ENCODE measurements around the gene OSBPL5. TPM values are rescaled to one million over a fixed set of nuclear protein-coding genes. Genes with fewer than 3 reads are reported as not detected.
A peak's percentile ranks its signal among the peaks of the same experiment; 100 is the strongest.

The OSBPL5 gene
- polyA plus RNA-seq, 2 of the 4 experiments (the other 2 are of a cell fraction), result 1.6 to 4.6 TPM

DNA sequence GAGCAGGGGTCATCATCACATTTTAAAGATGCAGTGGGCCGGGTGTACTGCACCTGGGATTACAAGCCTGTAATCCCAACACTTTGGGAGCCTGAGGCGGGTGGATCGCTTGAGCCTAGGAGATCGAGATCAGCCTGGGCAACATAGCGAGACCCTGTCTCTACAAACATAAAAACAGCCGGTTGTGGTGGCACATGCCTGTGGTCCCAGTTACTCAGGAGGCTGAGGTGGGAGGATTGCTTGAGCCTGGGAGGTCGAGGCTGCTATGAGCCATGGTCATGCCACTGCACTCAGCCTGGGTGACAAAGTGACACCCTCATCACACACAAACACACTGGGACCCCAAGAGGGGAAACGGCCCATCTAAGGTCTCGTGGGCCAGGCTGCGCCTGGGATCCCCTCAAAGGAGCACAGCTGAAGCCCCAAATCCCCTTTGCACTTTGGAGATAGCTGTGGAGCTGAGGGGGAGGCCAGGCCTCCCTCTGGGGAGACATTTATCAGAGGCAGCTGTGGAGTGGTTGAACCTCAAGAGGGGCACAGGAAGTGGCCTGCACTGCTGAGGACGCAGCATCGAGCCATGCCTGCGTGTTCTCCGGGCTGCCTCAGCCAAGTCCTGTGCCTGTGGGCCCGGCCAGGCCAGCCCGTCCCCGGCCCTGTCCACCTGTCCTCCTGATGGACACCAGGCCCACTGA, 27.5 kb downstream of the OSBPL5 start:
- Histone ChIP-seq H3K4me1 (no peaks in the 10 kb centered on the region), H3K9me3 (no peaks in the 10 kb centered on the region), H3K4me3 (no peak overlapping the region), H3K4me2 (no peak overlapping the region), H3K27ac (no peak overlapping the region)
- 90% methylated on average over 9 of the region's 17 CpGs for WGBS (ENCODE audit: missing lambda C conversion rate)
- TF ChIP-seq GATA3 (IDR thresholded peaks at IDR 0.05; ENCODE audit: borderline replicate concordance) (no peak), PHF8 (IDR thresholded peaks at IDR 0.05; ENCODE audit: borderline replicate concordance, low read depth) (no peak), TP53 (CRISPR knock-in tag; IDR thresholded peaks at IDR 0.05) (no peak), HOXB13 (CRISPR knock-in tag; IDR thresholded peaks at IDR 0.05; ENCODE audit: low read depth) (no peak), ESRRA (IDR thresholded peaks at IDR 0.05; ENCODE audit: borderline replicate concordance, low read length) (no peak), SREBF2 (IDR thresholded peaks at IDR 0.05) (no peak), BHLHE40 (IDR thresholded peaks at IDR 0.05; ENCODE audit: low read depth, low read length) (no peak), EHF (CRISPR knock-in tag; IDR thresholded peaks at IDR 0.05) (no peak), KDM1A (IDR thresholded peaks at IDR 0.05; ENCODE audit: low read depth) (no peak), FOXS1 (CRISPR knock-in tag; IDR thresholded peaks at IDR 0.05) (no peak), RAD21 (conservative IDR thresholded peaks at IDR 0.05 in 1 of 2, IDR thresholded peaks at IDR 0.05 in 1 of 2) (no peak), NPAS2 (CRISPR knock-in tag; IDR thresholded peaks at IDR 0.05; ENCODE audit: borderline replicate concordance) (no peak), CHD4 (IDR thresholded peaks at IDR 0.05; ENCODE audit: borderline replicate concordance) (no peak), NR3C1 (IDR thresholded peaks at IDR 0.05) (no peak)
- TF ChIP-seq, protein P1, sequence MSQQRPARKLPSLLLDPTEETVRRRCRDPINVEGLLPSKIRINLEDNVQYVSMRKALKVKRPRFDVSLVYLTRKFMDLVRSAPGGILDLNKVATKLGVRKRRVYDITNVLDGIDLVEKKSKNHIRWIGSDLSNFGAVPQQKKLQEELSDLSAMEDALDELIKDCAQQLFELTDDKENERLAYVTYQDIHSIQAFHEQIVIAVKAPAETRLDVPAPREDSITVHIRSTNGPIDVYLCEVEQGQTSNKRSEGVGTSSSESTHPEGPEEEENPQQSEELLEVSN (IDR thresholded peaks at IDR 0.05; ENCODE audit: borderline replicate concordance, low read depth), result no peak
- TF ChIP-seq, protein P2, sequence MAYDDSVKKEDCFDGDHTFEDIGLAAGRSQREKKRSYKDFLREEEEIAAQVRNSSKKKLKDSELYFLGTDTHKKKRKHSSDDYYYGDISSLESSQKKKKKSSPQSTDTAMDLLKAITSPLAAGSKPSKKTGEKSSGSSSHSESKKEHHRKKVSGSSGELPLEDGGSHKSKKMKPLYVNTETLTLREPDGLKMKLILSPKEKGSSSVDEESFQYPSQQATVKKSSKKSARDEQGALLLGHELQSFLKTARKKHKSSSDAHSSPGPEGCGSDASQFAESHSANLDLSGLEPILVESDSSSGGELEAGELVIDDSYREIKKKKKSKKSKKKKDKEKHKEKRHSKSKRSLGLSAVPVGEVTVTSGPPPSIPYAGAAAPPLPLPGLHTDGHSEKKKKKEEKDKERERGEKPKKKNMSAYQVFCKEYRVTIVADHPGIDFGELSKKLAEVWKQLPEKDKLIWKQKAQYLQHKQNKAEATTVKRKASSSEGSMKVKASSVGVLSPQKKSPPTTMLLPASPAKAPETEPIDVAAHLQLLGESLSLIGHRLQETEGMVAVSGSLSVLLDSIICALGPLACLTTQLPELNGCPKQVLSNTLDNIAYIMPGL (CRISPR knock-in tag; IDR thresholded peaks at IDR 0.05; ENCODE audit: borderline replicate concordance), result no peak
- ATAC-seq, result no peak
- ChIA-PET CTCF (interaction anchor here (1.0 to 1.6 kb wide), 3 partner anchors 20 to 606 kb away, joined by 3 to 5 read pairs (median 3); no protein-coding TSS in a partner anchor), POLR2A (no interaction called here)
- FAIRE-seq, result no peak
- no peak for DNase-seq (ENCODE audit: low read depth in 1 of 2, low spot score in 1 of 2)

DNA sequence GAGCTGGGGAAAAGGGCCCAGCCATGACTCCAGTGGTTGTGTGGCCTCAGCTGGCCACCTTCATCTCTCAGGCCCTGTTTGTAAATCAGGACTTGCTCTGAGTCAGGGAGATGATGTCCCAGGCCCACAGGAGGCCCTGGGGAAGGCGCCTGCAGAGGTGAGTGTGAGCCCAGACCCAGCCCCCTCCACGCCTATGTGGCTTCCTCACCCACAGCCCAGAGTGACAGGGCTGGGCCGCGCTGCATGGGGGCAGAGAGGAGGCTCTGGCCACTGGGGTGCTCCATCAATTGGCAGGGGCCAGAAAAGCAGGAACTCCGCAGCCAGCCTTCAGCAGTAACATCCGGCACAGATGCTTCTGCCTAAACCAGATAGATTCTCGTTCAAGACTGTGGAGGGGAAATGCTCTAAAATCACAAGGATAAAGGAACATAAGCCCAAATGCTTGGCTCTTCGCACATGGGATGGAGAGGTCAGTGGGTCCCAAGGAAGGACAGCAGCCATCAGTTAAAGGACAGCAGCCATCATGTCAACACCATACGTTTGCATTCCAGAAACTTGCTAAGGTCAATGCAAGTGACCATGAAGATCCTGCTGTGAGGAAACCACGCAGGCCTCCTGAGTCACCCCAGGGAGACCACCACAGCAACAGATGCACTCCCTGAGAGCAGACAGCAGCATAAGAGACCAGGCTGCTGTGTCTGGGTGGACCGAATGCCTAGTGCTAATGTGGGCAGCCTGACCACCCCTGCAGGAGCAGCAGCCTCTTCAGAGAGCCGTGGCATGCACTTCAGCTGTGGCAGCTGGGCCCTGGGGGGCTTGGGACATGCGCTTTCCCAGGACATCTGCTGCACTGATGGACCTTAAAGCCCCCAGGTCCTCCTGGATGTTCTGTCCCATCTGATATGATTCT, 28.3 kb downstream of the OSBPL5 start:
- TF ChIP-seq, protein P2 (CRISPR knock-in tag; IDR thresholded peaks at IDR 0.05; ENCODE audit: borderline replicate concordance), result no peak
- Histone ChIP-seq H3K4me3 (no peak overlapping the region), H3K4me1 (no peaks in the 10 kb centered on the region), H3K4me2 (no peak overlapping the region), H3K27ac (no peak overlapping the region), H3K9me3 (no peaks in the 10 kb centered on the region)
- ChIA-PET CTCF (no interaction called here), POLR2A (no interaction called here)
- DNase-seq (ENCODE audit: low read depth in 1 of 2, low spot score in 1 of 2) (no peak), FAIRE-seq (no peak), ATAC-seq (peak in 1 of 2 experiments; percentile 8; a peak in 2 of 6 replicates)
- WGBS (ENCODE audit: missing lambda C conversion rate), result 88% methylated on average over 13 of the region's 13 CpGs
